H1 (cell line): Measurements from ENCODE around the gene FAM193B. TPM values are rescaled to one million over a fixed set of nuclear protein-coding genes. Genes with fewer than 3 reads are reported as not detected.

ENCODE experiments used
- CTCF ChIA-PET: fragments of 300-600 bp; sonication (Branson Sonifier 250); formaldehyde crosslinking; loops from one replicate; lab custom pipeline; 2021; ENCODE audit not compliant: partially characterized antibody; lab: Charles Lee
- POLR2A ChIA-PET: fragments of 300-600 bp; sonication (Branson Sonifier 250); formaldehyde crosslinking; loops from one replicate; lab custom pipeline; 2021; ENCODE audit warnings: inconsistent platforms; ENCODE audit not compliant: partially characterized antibody; lab: Charles Lee
- DNase-seq, 2 experiments: peaks; one replicate each; pipeline versions ENCODE4 v3.0.0 to v3.0.0-alpha.2; 2010 to 2022; ENCODE audit warnings: low spot score in 2 of 2, low read depth in 1 of 2, mixed read lengths in 1 of 2
- FAIRE-seq: peaks from 2 replicates; lab custom pipeline; 2011; peaks lifted over from hg19 to GRCh38; lab: Jason Lieb, UNC
- H2AFZ ChIP-seq: 2 replicates; pipeline ENCODE4 v1.8.1; 2012; ENCODE audit warnings: low read length, inconsistent platforms
- H2AK5ac ChIP-seq: 2 replicates; pipeline ENCODE4 v1.6.1; 2013; ENCODE audit warnings: low read depth, low read length
- H2BK120ac ChIP-seq: replicated peaks from 2 replicates; pipeline ENCODE3; 2013; ENCODE audit warnings: low read depth, low read length, inconsistent platforms
- H2BK12ac ChIP-seq: 2 replicates; pipeline ENCODE4 v1.6.1; 2013; ENCODE audit warnings: low read depth, low read length
- H2BK15ac ChIP-seq: 2 replicates; pipeline ENCODE4 v1.6.1; 2013; ENCODE audit warnings: low read length
- H2BK20ac ChIP-seq: 2 replicates; pipeline ENCODE4 v1.6.1; 2013; ENCODE audit warnings: low read length
- H2BK5ac ChIP-seq: 2 replicates; pipeline ENCODE4 v1.6.1; 2013; ENCODE audit warnings: low read depth, low read length
- H3K14ac ChIP-seq: 2 replicates; pipeline ENCODE4 v1.6.1; 2013; ENCODE audit warnings: inconsistent platforms; ENCODE audit not compliant: insufficient read length
- H3K18ac ChIP-seq: 2 replicates; pipeline ENCODE4 v1.6.1; 2013; ENCODE audit warnings: low read length; ENCODE audit errors: extremely low read depth
- H3K23ac ChIP-seq: 2 replicates; pipeline ENCODE4 v1.6.1; 2013; ENCODE audit warnings: inconsistent platforms; ENCODE audit not compliant: insufficient read length
- H3K23me2 ChIP-seq: 2 replicates; pipeline ENCODE4 v1.6.1; 2013; ENCODE audit warnings: low read depth, low read length
- H3K27ac ChIP-seq: 2 replicates; pipeline ENCODE4 v1.6.1; 2011; ENCODE audit warnings: low read depth, low read length, inconsistent platforms
- H3K27me3 ChIP-seq, 4 experiments: replicated peaks in 1 of 4; 1 replicate in 1 of 4; 2 replicates in 3 of 4; pipeline versions ENCODE4 v1.6.1 to v1.8.1; 2011 to 2013; ENCODE audit warnings: low read length in 3 of 4, mild to moderate bottlenecking in 3 of 4, inconsistent platforms in 2 of 4, mixed read lengths in 2 of 4, moderate library complexity in 1 of 4; ENCODE audit not compliant: control insufficient read depth in 3 of 4, insufficient read depth in 3 of 4; ENCODE audit errors: extremely low read depth in 1 of 4
- H3K36me3 ChIP-seq, 4 experiments: 2 replicates each; pipeline versions ENCODE4 v1.6.1 to v1.8.1; 2011 to 2013; ENCODE audit warnings: mild to moderate bottlenecking in 4 of 4, low read length in 3 of 4, moderate library complexity in 2 of 4, control low read depth in 1 of 4, inconsistent platforms in 1 of 4; ENCODE audit not compliant: insufficient read depth in 4 of 4, control insufficient read depth in 2 of 4
- H3K4ac ChIP-seq: replicated peaks from 2 replicates; pipeline ENCODE3; 2013; ENCODE audit warnings: low read length, low read depth, mixed read lengths, inconsistent platforms; ENCODE audit not compliant: insufficient read length
- H3K4me1 ChIP-seq, 4 experiments: replicated peaks in 1 of 4; 1 replicate in 1 of 4; 2 replicates in 3 of 4; pipeline versions ENCODE4 v1.6.1 to v1.8.1; 2011 to 2013; ENCODE audit warnings: low read length in 3 of 4, inconsistent platforms in 2 of 4, mixed read lengths in 1 of 4; ENCODE audit not compliant: insufficient read depth in 4 of 4, control insufficient read depth in 3 of 4
- H3K4me2 ChIP-seq, 2 experiments: 2 replicates each; pipeline versions ENCODE4 v1.6.1 to v1.8.1; 2011 to 2013; ENCODE audit warnings: low read depth in 2 of 2, low read length in 2 of 2, control low read depth in 1 of 2, inconsistent platforms in 1 of 2, mild to moderate bottlenecking in 1 of 2; ENCODE audit not compliant: insufficient read depth in 1 of 2
- H3K4me3 ChIP-seq, 4 experiments: fragments of 200-600, 300-600 bp in 1 of 4; sonication (generic), shearing (Covaris generic), sonication (Bioruptor Twin) in 1 of 4; 2 replicates each; pipeline versions ENCODE4 v1.5.1 to v1.8.1; 2011 to 2016; ENCODE audit warnings: low read length in 4 of 4, low read depth in 3 of 4, control low read depth in 2 of 4, inconsistent platforms in 2 of 4, mild to moderate bottlenecking in 2 of 4, mixed read lengths in 1 of 4, moderate library complexity in 1 of 4; ENCODE audit not compliant: insufficient read depth in 2 of 4; ENCODE audit errors: extremely low read depth in 1 of 4
- H3K56ac ChIP-seq: replicated peaks from 2 replicates; pipeline ENCODE3; 2013; ENCODE audit warnings: low read depth, mild to moderate bottlenecking, mixed read lengths, low read length, inconsistent platforms; ENCODE audit not compliant: insufficient read length
- H3K79me1 ChIP-seq: 2 replicates; pipeline ENCODE4 v1.6.1; 2013; ENCODE audit warnings: low read depth, low read length, control low read depth
- H3K79me2 ChIP-seq, 2 experiments: 2 replicates each; pipeline versions ENCODE4 v1.6.1 to v1.8.1; 2012 to 2013; ENCODE audit warnings: low read length in 2 of 2, mild to moderate bottlenecking in 2 of 2, inconsistent platforms in 1 of 2; ENCODE audit not compliant: insufficient read depth in 2 of 2, control insufficient read depth in 1 of 2
- H3K9ac ChIP-seq, 4 experiments: replicated peaks in 1 of 4; 1 replicate in 1 of 4; 2 replicates in 3 of 4; pipeline versions ENCODE4 v1.6.1 to v1.8.1; 2011 to 2013; ENCODE audit warnings: low read depth in 3 of 4, low read length in 3 of 4, control low read depth in 2 of 4, mild to moderate bottlenecking in 2 of 4, moderate library complexity in 2 of 4, inconsistent platforms in 1 of 4; ENCODE audit errors: extremely low read depth in 1 of 4
- H3K9me3 ChIP-seq, 2 experiments: 2 replicates each; pipeline versions ENCODE4 v1.6.1 to v1.8.1; 2012 to 2013; ENCODE audit warnings: mild to moderate bottlenecking in 2 of 2, moderate library complexity in 2 of 2, control low read depth in 1 of 2, inconsistent platforms in 1 of 2, low read depth in 1 of 2, low read length in 1 of 2, mixed read lengths in 1 of 2; ENCODE audit not compliant: insufficient read depth in 2 of 2
- H4K20me1 ChIP-seq, 2 experiments: replicated peaks in 1 of 2; 2 replicates each; pipeline versions ENCODE3 to v1.8.1; 2011 to 2013; ENCODE audit warnings: inconsistent platforms in 2 of 2, low read length in 2 of 2, mild to moderate bottlenecking in 1 of 2; ENCODE audit not compliant: insufficient read depth in 2 of 2, control insufficient read depth in 1 of 2
- H4K5ac ChIP-seq: 2 replicates; pipeline ENCODE4 v1.6.1; 2013; ENCODE audit warnings: low read length, low read depth, mixed read lengths, inconsistent platforms; ENCODE audit not compliant: insufficient read length
- H4K8ac ChIP-seq: 2 replicates; pipeline ENCODE4 v1.8.0; 2013; ENCODE audit warnings: mild to moderate bottlenecking, moderate library complexity, low read length, inconsistent platforms; ENCODE audit not compliant: insufficient read depth; ENCODE audit errors: extremely low read depth
- H4K91ac ChIP-seq: replicated peaks from 2 replicates; pipeline ENCODE3; 2013; ENCODE audit warnings: low read length, mixed read lengths, inconsistent platforms; ENCODE audit not compliant: insufficient read length
- POLR2AphosphoS5 ChIP-seq: IDR thresholded peaks from 2 replicates; pipeline ENCODE4 v1.6.1; 2011; ENCODE audit warnings: low read depth, low read length
- POU5F1 ChIP-seq: IDR thresholded peaks from 2 replicates; pipeline ENCODE4 v1.6.1; 2011; ENCODE audit warnings: low read depth, mild to moderate bottlenecking, low read length, moderate library complexity
- WGBS, 2 experiments: shearing (Covaris generic) in 1 of 2; methylation state at CpG; one replicate each; pipeline versions ENCODE4 v1.1.6 to v1.1.7; 2013 to 2015; ENCODE audit warnings: low lambda C conversion rate in 2 of 2, mixed read lengths in 2 of 2, inconsistent platforms in 1 of 2, low coverage in 1 of 2, missing lambda C conversion rate in 1 of 2; ENCODE audit not compliant: insufficient replicate concordance in 2 of 2, insufficient coverage in 1 of 2, insufficient read length in 1 of 2; ENCODE audit errors: extremely low coverage in 1 of 2, missing lambda C conversion rate in 1 of 2; 5-methylcytosine and 5-hydroxymethylcytosine counted together
- polyA plus RNA-seq, 7 experiments: library from polyadenylated mRNA; depleted of rRNA in 3 of 7; stranded (reverse) in 5 of 7; unstranded in 2 of 7; fragments of >200 nt in 5 of 7; fragments of 200-250 nt in 2 of 7; gene quantifications; 1 replicate in 5 of 7; 2 replicates in 1 of 7; 4 replicates in 1 of 7; pipeline versions ENCODE4 v1.2.1 to v1.2.3, GENCODE V29; 2011 to 2013; ENCODE audit warnings: missing spikeins in 2 of 7, mixed read lengths in 2 of 7
- total RNA-seq: library from RNA; stranded (reverse); fragmentation: NEBNext Ultra II Directional; extraction: Animal tissue kit (Norgen Biotek cat#: 25700); gene quantifications from 2 replicates; pipeline ENCODE4 v1.2.1, GENCODE V29; 2021

The FAM193B gene
- total and polyA plus RNA-seq, 2 of the 8 experiments (the other 6 are each of a cell fraction or from before 2014, with no cell fraction given) = 49.9 to 69.8 TPM

GRCh38 chr5:177539411-177539810 lies 15.0 kb downstream of the FAM193B start:
- no peak overlapping the region for H3K4ac ChIP-seq
- H2BK120ac ChIP-seq = no peak overlapping the region
- ChIA-PET POLR2A (interaction anchor here (0.8 to 2.3 kb wide), 3 partner anchors 12 to 36 kb away, joined by 4 to 7 read pairs (median 4); no protein-coding TSS in a partner anchor), CTCF (interaction anchor here (0.9 to 2.5 kb wide), 3 partner anchors 9 to 38 kb away, joined by 3 to 11 read pairs (median 3); no protein-coding TSS in a partner anchor)
- H2AFZ ChIP-seq = no peak overlapping the region
- H3K18ac ChIP-seq = no peak overlapping the region
- H3K27me3 ChIP-seq = no peaks in the 10 kb centered on the region
- peaks cover 5 to 44% (median 22%) of the 10 kb centered on the region in 4 experiments; a peak in 7 of 8 replicates for H3K36me3 ChIP-seq
- H4K91ac ChIP-seq = no peak overlapping the region
- H3K4me1 ChIP-seq = 0 out of 7 replicates have a peak, but pooled peaks cover 0 to 3% (median 0%) of the 10 kb centered on the region in 4 experiments
- peaks cover 14% of the 10 kb centered on the region for H3K79me1 ChIP-seq
- H2BK20ac ChIP-seq = no peak overlapping the region
- H3K14ac ChIP-seq = no peak overlapping the region
- no peak overlapping the region for H2BK5ac ChIP-seq
- no peak overlapping the region for H3K56ac ChIP-seq
- H2BK12ac ChIP-seq = no peak overlapping the region
- peaks cover 0 to 43% of the 10 kb centered on the region in 2 experiments; a peak in 3 of 4 replicates for H3K79me2 ChIP-seq
- DNase-seq (no peak), FAIRE-seq (no peak)
- H3K23me2 ChIP-seq = no peaks in the 10 kb centered on the region
- no peak overlapping the region for H2AK5ac ChIP-seq
- H3K4me3 ChIP-seq = no peak overlapping the region
- H4K20me1 ChIP-seq = peaks cover 3 to 19% of the 10 kb centered on the region in 2 experiments
- no peak overlapping the region for H3K4me2 ChIP-seq
- no peaks in the 10 kb centered on the region for H3K9me3 ChIP-seq
- no peak overlapping the region for H2BK15ac ChIP-seq
- no peak overlapping the region for H3K9ac ChIP-seq
- no peak overlapping the region for H4K8ac ChIP-seq
- no peak overlapping the region for H3K23ac ChIP-seq
- H4K5ac ChIP-seq = no peak overlapping the region
- no peak overlapping the region for H3K27ac ChIP-seq
- 91% methylated on average over 2 of the region's 2 CpGs; no CpG with 5 or more reads in 1 of the 2 experiments for WGBS, 2 experiments
- TF ChIP-seq POLR2AphosphoS5 = no peak
- TF ChIP-seq POU5F1 = no peak
